GF-D8 (cell line): ENCODE results near the gene FBLIM1.
A peak's percentile ranks its signal among the peaks of the same experiment; 100 is the strongest.
"Not testable (repeated sequence)": the region's sequence is repeated elsewhere in the genome, so short reads cannot be mapped to it uniquely, and the experiment has no call there.

Experiments used
- DNase-seq: peaks from one replicate; lab custom pipeline; 2025; lab: John Stamatoyannopoulos, UW

The FBLIM1 gene

GRCh38 chr1:15816674-15817073, 58.1 kb downstream of the FBLIM1 start:
- DNase-seq, result no peak

- DNase-seq, result no peak
These were observed 61.9 kb downstream of the FBLIM1 start for GRCh38 chr1:15820478-15820877.

DNA sequence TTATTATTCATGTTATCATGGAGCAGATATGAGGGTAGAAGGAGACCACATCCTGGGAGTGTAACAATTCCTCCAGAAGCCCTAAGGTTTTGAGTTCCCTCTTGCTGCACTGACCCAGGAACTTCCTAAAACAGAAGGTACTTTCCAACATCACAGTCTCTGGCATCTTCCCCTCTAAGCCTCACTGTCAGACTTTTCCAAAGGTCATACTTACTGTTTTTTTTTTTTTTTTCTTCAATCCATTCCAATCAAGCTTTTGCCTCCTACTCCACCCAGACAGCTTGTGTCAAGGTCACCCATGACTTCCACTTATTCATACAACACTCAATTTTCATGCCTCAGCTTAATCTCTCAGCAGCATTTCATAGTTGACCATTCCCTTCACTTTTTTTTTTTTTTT, 67.2 kb downstream of the FBLIM1 start:
- no peak for DNase-seq

GRCh38 chr1:15826810-15827507, 68.4 kb downstream of the FBLIM1 start:
- DNase-seq, result no peak

DNA sequence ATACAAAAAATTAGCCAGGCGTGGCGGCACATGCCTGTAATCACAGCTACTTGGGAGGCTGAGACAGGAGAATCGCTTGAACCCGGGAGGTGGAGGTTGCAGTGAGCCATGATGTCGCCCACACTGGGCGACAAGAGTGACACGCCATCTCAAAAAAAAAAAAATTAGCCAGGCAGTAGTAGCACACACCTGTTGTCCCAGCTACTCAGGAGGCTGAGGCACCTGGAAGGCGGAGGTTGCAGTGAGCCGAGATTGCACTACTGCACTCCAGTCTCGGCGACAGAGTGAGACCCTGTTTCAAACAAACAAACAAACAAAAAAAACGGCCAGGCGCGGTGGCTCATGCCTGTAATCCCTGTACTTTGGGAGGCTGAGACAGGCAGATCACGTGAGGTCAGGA, 69.0 kb downstream of the FBLIM1 start:
- DNase-seq, result not testable (repeated sequence)

- DNase-seq, result not testable (repeated sequence)
These were observed 70.3 kb downstream of the FBLIM1 start for GRCh38 chr1:15828931-15829330.

DNA sequence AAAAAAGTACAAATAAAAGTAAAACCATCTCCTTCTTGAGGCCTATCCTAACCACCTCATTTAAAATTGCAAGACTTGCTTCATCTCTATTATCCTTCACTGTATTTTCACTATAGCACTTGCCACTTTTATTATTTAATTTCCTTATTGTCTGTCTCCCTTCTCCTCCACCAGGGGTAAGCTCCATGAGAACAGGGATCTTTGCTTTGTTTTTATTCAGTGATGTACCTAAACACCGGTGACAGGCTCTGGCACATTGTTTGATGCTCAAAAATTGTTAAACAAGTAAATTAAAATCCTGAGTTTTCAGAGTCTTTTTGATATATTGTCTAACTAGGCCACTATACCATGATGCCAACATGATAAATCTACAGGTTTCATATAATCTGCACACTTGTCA, 71.7 kb downstream of the FBLIM1 start:
- peak; percentile 13 for DNase-seq

DNA sequence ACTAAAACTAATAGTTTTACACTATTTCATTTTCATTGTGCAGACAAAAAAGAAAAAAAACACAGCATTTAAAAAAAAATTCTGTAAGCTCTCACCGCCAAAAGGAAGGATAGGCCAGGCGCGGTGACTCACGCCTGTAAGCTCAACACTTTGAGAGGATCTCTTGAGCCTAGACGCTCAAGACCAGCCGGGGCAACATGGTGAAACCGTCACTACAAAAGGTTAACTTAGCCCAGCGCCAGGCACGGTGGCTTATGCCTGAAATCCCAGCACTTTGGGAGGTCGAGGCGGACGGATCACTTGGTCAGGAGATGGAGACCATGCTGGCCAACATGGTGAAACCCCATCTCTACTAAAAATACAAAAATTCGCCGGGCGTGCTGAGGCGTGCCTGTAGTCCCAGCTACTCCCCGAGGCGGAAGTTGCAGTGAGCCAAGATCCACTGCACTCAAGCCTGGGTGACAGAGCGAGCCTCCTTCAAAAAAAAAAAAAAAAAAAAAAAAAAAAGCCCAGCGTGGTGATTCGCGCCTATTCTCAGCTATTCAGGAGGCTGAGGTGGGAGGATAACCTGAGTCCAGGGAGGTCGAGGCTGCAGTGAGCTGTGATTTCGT, 74.6 kb downstream of the FBLIM1 start:
- peak; percentile 68 for DNase-seq

GRCh38 chr1:15833842-15834405, 75.3 kb downstream of the FBLIM1 start:
- no peak for DNase-seq

DNA sequence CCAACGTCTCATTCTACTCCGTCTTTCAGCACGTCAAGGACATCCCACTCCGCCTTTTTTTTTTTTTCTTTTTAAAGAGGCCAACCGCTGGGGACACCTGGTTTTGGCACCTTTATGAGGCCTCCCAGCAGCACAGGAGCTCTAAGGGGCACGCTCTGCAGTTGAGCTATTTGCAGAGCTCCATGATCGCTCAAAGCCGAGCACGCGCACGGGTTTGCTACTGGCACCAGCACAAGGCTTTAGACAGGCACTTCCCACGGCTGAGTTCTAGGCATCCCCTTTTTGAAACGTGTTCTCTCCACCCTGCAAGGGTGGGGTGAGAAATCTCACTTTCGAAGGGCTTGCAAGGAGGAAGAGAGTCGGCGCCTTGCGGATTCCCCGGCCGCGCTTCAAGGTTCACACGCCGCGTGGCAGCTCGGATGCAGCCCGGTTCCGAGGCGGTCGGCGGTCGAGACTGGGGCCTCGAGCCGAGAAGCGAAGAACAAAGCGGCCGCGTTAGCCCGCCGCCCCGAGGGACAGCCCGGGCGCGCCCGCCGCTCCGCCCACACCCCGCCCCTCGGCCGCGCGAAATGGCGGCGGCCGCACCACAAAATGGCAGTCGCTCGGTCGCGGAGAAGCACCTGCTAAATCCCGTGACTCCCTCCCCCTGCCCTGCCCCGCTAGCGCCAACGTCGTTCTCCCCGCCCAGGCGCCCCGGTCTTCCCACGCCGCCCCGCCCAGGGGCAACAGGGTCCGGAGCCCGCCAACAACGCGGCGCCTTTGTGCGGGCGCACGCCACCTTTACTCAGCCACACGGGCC, 76.0 kb downstream of the FBLIM1 start:
- peak; percentile 81 for DNase-seq

DNA sequence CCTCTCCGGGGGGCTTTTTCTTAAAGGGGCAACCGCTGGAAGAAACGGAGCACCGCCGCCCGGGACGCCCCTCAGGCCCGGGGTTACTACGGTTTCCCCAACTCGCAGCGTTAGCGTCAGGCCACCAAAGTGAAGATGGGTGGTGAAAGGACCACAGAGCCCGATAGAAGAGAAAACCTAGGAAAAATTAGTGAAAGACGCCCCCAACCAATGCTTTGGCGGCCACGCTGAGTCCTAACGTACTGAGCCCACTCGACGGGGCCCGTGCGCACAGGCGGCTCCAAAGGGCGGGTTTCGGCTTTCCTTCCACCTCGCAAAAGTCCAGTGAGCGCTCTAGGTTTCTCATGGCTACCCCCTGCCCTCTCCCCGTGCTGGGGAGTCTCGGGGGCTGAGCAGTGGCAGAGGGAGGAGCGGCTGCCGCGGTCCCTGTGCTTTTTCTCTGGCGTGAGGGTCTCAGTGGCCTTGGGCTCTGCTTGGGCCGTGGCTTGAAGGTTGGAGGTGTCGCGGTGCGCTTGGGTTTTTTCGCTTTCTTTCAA, 76.7 kb downstream of the FBLIM1 start:
- DNase-seq, result no peak

DNA sequence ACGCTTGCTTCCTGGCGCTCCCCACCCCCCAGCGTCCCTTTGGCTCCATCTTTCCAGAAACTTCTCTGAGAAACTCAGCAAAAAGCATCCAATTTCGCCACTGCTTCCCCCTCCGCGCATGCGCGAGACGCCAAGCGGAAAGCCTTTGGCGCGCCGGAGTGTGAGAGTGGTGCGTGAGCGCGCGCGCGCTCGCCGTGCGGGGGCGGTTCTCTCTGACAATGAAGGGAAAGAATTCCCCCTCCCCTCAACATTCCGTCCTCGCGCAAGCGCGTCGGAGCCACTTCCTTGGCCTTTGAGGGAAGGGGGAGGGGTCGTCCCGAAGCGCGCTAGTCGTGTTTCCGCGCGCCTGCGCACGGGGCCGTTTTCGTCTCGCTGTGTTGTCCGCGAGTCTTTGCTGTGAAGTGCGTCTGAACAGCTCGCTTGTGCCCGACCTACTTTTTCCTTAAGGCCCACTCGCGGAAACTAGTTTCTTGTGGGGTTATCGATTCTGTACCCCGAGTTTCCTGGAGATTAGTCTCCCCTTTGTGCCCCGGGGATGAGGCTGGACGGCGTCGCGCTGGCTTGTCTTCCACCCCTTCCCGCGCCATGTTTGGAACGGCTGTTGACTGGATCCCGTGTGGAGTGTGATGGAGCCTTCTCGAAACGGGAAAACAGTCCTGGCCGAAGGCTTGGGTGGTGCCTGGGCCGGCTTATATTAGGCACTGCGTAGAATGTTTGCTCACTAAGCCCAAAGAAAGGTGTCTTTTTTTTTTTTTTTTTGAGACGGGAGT, 77.3 kb downstream of the FBLIM1 start:
- peak; percentile 97 for DNase-seq
